GM21367 (cell line): ENCODE data around the gene DPYSL5.
"Not testable (repeated sequence)": the region's sequence is repeated elsewhere in the genome, so short reads cannot be mapped to it uniquely, and the experiment has no call there.

ENCODE experiments used
- ATAC-seq: cut with Tn5 transposase; IDR thresholded peaks from one replicate; pipeline ENCODE4 v1.9.1; 2021; ENCODE audit not compliant: unreplicated experiment

Gene DPYSL5

GRCh38 chr2:26847655-26848335, at the start of gene DPYSL5:
Gene DPYSL5, plus strand, starts transcription at chr2:26848132. Its CDS starts 50,368 bp downstream, at chr2:26898500.
- ATAC-seq = no peak

- no peak for ATAC-seq
Measured at GRCh38 chr2:26801328-26801727, 46.6 kb upstream of the DPYSL5 start.

- no peak for ATAC-seq
Measured at GRCh38 chr2:26801796-26802195, 46.1 kb upstream of the DPYSL5 start.

- ATAC-seq = no peak
Measured at GRCh38 chr2:26805241-26805676, 42.7 kb upstream of the DPYSL5 start.

GRCh38 chr2:26807788-26808460, 40.0 kb upstream of the DPYSL5 start:
- no peak for ATAC-seq

- ATAC-seq = no peak
Measured at GRCh38 chr2:26809211-26809610, 38.7 kb upstream of the DPYSL5 start.

- ATAC-seq = no peak
Measured at GRCh38 chr2:26809876-26810577, 37.9 kb upstream of the DPYSL5 start.

GRCh38 chr2:26811261-26811660, 36.7 kb upstream of the DPYSL5 start:
- no peak for ATAC-seq

GRCh38 chr2:26811791-26812694, 35.9 kb upstream of the DPYSL5 start:
- no peak for ATAC-seq

- ATAC-seq = no peak
Measured at GRCh38 chr2:26812731-26813130, 35.2 kb upstream of the DPYSL5 start.

GRCh38 chr2:26814072-26814765, 33.7 kb upstream of the DPYSL5 start:
- ATAC-seq = not testable (repeated sequence)

- ATAC-seq = no peak
Measured at GRCh38 chr2:26816893-26817292, 31.0 kb upstream of the DPYSL5 start.

GRCh38 chr2:26818255-26818654, 29.7 kb upstream of the DPYSL5 start:
- ATAC-seq = no peak

GRCh38 chr2:26818972-26819371, 29.0 kb upstream of the DPYSL5 start:
- ATAC-seq = no peak

- no peak for ATAC-seq
Measured at GRCh38 chr2:26820932-26821331, 27.0 kb upstream of the DPYSL5 start.

- no peak for ATAC-seq
Measured at GRCh38 chr2:26822877-26823276, 25.1 kb upstream of the DPYSL5 start.

GRCh38 chr2:26838121-26838906, 9.6 kb upstream of the DPYSL5 start:
- ATAC-seq = no peak

GRCh38 chr2:26840937-26841610, 6.9 kb upstream of the DPYSL5 start:
- no peak for ATAC-seq

GRCh38 chr2:26843041-26843440, 4.9 kb upstream of the DPYSL5 start:
- ATAC-seq = no peak
